Breast epithelium (tissue), 3 donors: ENCODE results near the gene ANO3.

ENCODE experiments used
- POLR2A ChIP-seq: fragments of 450-650 bp; IDR thresholded peaks from one replicate; pipeline ENCODE4 v1.6.1; 2016; ENCODE audit warnings: antibody characterized with exemption, mild to moderate bottlenecking, moderate library complexity
- POLR2AphosphoS5 ChIP-seq, 3 donors: sonication (generic); formaldehyde crosslinking; IDR thresholded peaks; one replicate each; pipeline ENCODE4 v1.6.1; 2017; ENCODE audit warnings: antibody characterized with exemption in 3 of 3
- TF ChIP-seq, protein P1 (sequence below), 3 donors: fragments of 450-650 bp; IDR thresholded peaks; one replicate each; pipeline ENCODE4 v1.5.1; 2016 to 2017; ENCODE audit warnings: antibody characterized with exemption in 3 of 3, mild to moderate bottlenecking in 3 of 3, moderate library complexity in 3 of 3

DNA sequence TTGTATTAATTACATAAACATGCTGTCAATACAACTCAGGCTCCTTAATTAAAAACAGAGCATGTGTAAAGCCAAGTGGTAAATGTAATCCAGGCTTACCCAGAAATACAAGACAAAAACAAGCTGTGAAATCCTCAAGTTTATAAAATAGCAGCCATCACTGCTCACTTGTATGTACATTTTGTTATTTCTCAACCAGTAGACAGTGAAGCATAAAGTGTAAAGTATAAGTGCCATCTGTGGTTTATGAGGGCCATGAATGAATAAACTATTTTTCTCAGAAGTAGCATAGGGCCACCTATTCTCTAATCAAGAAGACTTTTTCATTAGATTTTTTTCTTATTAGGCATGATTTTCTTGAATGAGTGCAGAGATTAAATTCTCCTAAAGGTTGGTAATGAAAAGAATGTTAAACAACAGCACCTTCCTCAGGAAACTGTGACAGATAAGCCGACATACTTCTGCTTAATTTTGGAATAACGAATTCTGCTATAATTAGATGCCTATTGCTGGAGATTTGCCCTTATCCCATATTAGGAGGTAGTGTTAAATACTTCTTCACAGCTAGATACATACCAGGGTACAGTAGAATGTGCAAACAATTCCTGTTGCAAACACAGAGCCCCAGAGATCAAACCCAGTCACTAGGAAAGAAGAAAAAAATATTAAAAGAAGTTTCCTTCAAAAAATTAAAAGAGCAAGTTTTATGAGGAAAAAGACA, 377.0 kb downstream of the ANO3 start:
- TF ChIP-seq POLR2A (no peak), POLR2AphosphoS5 (IDR thresholded peaks at IDR 0.05) (no peak)
- TF ChIP-seq, protein P1, sequence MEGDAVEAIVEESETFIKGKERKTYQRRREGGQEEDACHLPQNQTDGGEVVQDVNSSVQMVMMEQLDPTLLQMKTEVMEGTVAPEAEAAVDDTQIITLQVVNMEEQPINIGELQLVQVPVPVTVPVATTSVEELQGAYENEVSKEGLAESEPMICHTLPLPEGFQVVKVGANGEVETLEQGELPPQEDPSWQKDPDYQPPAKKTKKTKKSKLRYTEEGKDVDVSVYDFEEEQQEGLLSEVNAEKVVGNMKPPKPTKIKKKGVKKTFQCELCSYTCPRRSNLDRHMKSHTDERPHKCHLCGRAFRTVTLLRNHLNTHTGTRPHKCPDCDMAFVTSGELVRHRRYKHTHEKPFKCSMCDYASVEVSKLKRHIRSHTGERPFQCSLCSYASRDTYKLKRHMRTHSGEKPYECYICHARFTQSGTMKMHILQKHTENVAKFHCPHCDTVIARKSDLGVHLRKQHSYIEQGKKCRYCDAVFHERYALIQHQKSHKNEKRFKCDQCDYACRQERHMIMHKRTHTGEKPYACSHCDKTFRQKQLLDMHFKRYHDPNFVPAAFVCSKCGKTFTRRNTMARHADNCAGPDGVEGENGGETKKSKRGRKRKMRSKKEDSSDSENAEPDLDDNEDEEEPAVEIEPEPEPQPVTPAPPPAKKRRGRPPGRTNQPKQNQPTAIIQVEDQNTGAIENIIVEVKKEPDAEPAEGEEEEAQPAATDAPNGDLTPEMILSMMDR (IDR thresholded peaks at IDR 0.05): no peak
